A549 (cell line): ENCODE data around the gene DEXI.

Experiments used
- CBX8 ChIP-seq: fragments of 200-600 bp; sonication (generic); IDR thresholded peaks from 2 replicates; pipeline ENCODE4 v1.6.1; 2016
- CEBPB ChIP-seq, 2 experiments: fragments of >200 bp in 1 of 2; sonication (Bioruptor Twin) in 1 of 2; formaldehyde crosslinking in 1 of 2; IDR thresholded peaks; 2 replicates each; pipeline ENCODE4 v1.6.1; 2012 to 2016
- CTCF ChIP-seq: fragments of >200 bp; sonication (Bioruptor Twin); formaldehyde crosslinking; IDR thresholded peaks from 3 replicates; pipeline ENCODE4 v1.5.1; 2016
- FOSL2 ChIP-seq, 2 experiments: fragments of 450-650 bp in 1 of 2; fragments of >200 bp in 1 of 2; sonication (Bioruptor Twin) in 1 of 2; formaldehyde crosslinking; IDR thresholded peaks; 2 replicates each; pipeline versions ENCODE4 v1.5.0 to v1.6.1; 2016 to 2020; ENCODE audit warnings: mild to moderate bottlenecking in 1 of 2, moderate library complexity in 1 of 2
- MAX ChIP-seq: IDR thresholded peaks from 2 replicates; pipeline ENCODE4 v1.6.1; 2012
- MAZ ChIP-seq: fragments of 150-350 bp; IDR thresholded peaks from 2 replicates; pipeline ENCODE4 v1.6.1; 2014; ENCODE audit warnings: antibody characterized with exemption, low read depth, low read length, borderline replicate concordance
- POLR2A ChIP-seq: IDR thresholded peaks from 2 replicates; pipeline ENCODE4 v1.6.1; 2012; ENCODE audit warnings: mild to moderate bottlenecking, low read length
- SMC3 ChIP-seq: fragments of >200 bp; sonication (Bioruptor Twin); formaldehyde crosslinking; IDR thresholded peaks from 3 replicates; pipeline ENCODE4 v1.6.1; 2018; ENCODE audit warnings: inconsistent platforms
- TP53 ChIP-seq: fragments of 250-450 bp; sonication (Bioruptor Pico); IDR thresholded peaks from 2 replicates; pipeline ENCODE4 v1.5.0; 2021; ENCODE audit warnings: mild to moderate bottlenecking, moderate library complexity
- USF2 ChIP-seq: fragments of 450-650 bp; IDR thresholded peaks from 2 replicates; pipeline ENCODE4 v1.6.1; 2014; ENCODE audit warnings: antibody characterized with exemption

GRCh38 chr16:10895053-10895946 lies 47.0 kb downstream of the DEXI start:
- TF ChIP-seq CTCF (no peak), TP53 (CRISPR knock-in tag) (no peak), CBX8 (no peak), MAX (no peak), FOSL2 (IDR thresholded peaks at IDR 0.05) (no peak), FOSL2 (CRISPR knock-in tag; IDR thresholded peaks at IDR 0.05) (no peak), MAZ (no peak), POLR2A (no peak), SMC3 (no peak), CEBPB (IDR thresholded peaks at IDR 0.05) (no peak), USF2 (no peak)
